Body of pancreas (tissue), 4 donors: ENCODE data around the gene TMEM30B.

ENCODE experiments used
- POLR2A ChIP-seq, 3 donors: fragments of 450-650 bp; IDR thresholded peaks; one replicate each; pipeline ENCODE4 v1.6.1; 2016; ENCODE audit warnings: antibody characterized with exemption in 3 of 3, mild to moderate bottlenecking in 2 of 3
- TF ChIP-seq, protein P1 (sequence below), 7 experiments: fragments of 450-650 bp in 4 of 7; fragments of 200-600 bp in 3 of 7; sonication (generic) in 3 of 7; IDR thresholded peaks; one replicate each; pipeline ENCODE4 v1.5.1; 2016 to 2019; ENCODE audit warnings: antibody characterized with exemption in 7 of 7

DNA sequence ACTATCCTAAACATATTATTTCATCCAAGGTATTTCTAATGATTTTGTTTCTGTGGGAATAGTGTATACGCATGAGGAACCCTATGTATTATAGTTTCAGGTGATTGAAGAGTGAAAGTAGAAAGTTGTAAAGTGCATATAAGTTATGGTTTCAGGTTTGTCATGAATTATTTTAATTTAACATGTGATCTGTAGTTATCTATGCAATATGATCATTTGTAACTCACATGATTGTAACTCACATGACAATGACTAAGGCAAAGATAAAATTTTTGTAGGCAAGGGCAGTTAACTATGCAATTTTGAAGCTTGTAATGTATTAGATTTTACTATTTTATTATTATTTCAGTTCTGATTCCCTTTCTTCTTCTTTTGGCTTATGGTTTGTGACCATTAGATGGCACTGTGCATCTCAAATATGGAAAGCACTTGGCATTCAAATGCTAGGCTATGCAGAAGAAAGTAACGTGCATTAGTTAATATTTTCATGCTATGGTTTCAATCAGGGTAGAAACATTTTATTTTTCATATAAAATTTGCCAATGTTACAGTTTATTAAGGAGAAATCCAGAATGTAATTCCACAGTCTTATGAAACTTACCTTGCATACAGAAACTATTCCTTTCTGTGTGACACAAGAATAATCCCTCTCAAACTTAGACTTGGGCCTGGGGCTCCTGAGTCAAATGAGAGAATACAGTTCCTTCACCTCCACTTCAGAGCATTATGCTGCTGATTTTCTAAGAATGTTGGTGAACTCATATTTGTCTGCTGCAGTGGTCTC, 15.8 kb upstream of the TMEM30B start:
- TF ChIP-seq, protein P1, sequence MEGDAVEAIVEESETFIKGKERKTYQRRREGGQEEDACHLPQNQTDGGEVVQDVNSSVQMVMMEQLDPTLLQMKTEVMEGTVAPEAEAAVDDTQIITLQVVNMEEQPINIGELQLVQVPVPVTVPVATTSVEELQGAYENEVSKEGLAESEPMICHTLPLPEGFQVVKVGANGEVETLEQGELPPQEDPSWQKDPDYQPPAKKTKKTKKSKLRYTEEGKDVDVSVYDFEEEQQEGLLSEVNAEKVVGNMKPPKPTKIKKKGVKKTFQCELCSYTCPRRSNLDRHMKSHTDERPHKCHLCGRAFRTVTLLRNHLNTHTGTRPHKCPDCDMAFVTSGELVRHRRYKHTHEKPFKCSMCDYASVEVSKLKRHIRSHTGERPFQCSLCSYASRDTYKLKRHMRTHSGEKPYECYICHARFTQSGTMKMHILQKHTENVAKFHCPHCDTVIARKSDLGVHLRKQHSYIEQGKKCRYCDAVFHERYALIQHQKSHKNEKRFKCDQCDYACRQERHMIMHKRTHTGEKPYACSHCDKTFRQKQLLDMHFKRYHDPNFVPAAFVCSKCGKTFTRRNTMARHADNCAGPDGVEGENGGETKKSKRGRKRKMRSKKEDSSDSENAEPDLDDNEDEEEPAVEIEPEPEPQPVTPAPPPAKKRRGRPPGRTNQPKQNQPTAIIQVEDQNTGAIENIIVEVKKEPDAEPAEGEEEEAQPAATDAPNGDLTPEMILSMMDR (IDR thresholded peaks at IDR 0.05) = peak in 6 of 7 experiments; percentile 56 to 65 (median 60)
- TF ChIP-seq POLR2A (IDR thresholded peaks at IDR 0.05) = no peak
